GM12878 (cell line): ENCODE data around the gene CDH4. TPM values are rescaled to one million over a fixed set of nuclear protein-coding genes. Genes with fewer than 3 reads are reported as not detected.

Experiments
- ATAC-seq: fragments of 200-7000 bp; cut with Tn5 transposase; 3 replicates; pipeline ENCODE4 v1.9.1; 2020; ENCODE audit warnings: mild to moderate bottlenecking, moderate library complexity
- BruUV-seq: library from RNA; stranded (reverse); fragments of 400-500 nt; replicated peaks from 2 replicates; lab custom pipeline; 2021; lab: Mats Ljungman, UMichigan
- CTCF ChIA-PET: fragments of 300-600 bp; sonication (Branson Sonifier 250); formaldehyde crosslinking; extraction: SDS; loops from one replicate; lab custom pipeline; 2021; ENCODE audit warnings: inconsistent platforms; lab: Yijun Ruan, JAX
- POLR2A ChIA-PET: fragments of 350-600 bp; formaldehyde crosslinking; extraction: SDS; loops from one replicate; lab custom pipeline; 2021; ENCODE audit warnings: inconsistent platforms; lab: Charles Lee
- RAD21 ChIA-PET: fragments of 300-600 bp; sonication (Branson Sonifier 250); formaldehyde crosslinking; loops from one replicate; lab custom pipeline; 2023; ENCODE audit warnings: antibody characterized with exemption; ENCODE audit not compliant: unreplicated experiment; lab: Charles Lee
- SMC1A ChIA-PET: fragments of 300-600 bp; sonication (Branson Sonifier 250); formaldehyde crosslinking; loops from one replicate; lab custom pipeline; 2023; ENCODE audit not compliant: unreplicated experiment, uncharacterized antibody; lab: Charles Lee
- DNase-seq: peaks from one replicate; pipeline ENCODE4 v3.0.0-alpha.2; 2011; ENCODE audit warnings: low read depth, low spot score
- FAIRE-seq: peaks from 3 replicates; lab custom pipeline; 2011; peaks lifted over from hg19 to GRCh38; lab: Jason Lieb, UNC
- H2AFZ ChIP-seq: 2 replicates; pipeline ENCODE4 v1.6.0; 2011; ENCODE audit warnings: low read depth, low read length, control low read depth; ENCODE audit not compliant: control insufficient read depth
- H3K27ac ChIP-seq: 2 replicates; pipeline ENCODE4 v1.5.1; 2011; ENCODE audit warnings: control low read depth; ENCODE audit not compliant: control insufficient read depth, insufficient read depth
- H3K27me3 ChIP-seq, 2 experiments: replicated peaks in 1 of 2; 2 replicates each; pipeline versions ENCODE4 v1.6.0 to v1.6.1; 2011; ENCODE audit warnings: low read length in 1 of 2; ENCODE audit not compliant: control insufficient read depth in 2 of 2, insufficient read depth in 2 of 2
- H3K36me3 ChIP-seq, 2 experiments: 2 replicates each; pipeline ENCODE4 v1.5.1; 2011; ENCODE audit warnings: low read length in 1 of 2; ENCODE audit not compliant: control insufficient read depth in 2 of 2, insufficient read depth in 2 of 2
- H3K4me1 ChIP-seq: 2 replicates; pipeline ENCODE4 v1.6.1; 2011; ENCODE audit warnings: mild to moderate bottlenecking, low read length, moderate library complexity, mixed read lengths; ENCODE audit not compliant: control insufficient read depth, insufficient read depth
- H3K4me2 ChIP-seq: 2 replicates; pipeline ENCODE4 v1.6.0; 2011; ENCODE audit warnings: control low read depth; ENCODE audit not compliant: control insufficient read depth, insufficient read depth
- H3K4me3 ChIP-seq: fragments of 200-600 bp; sonication (generic); 2 replicates; pipeline ENCODE4 v1.5.1; 2016
- H3K79me2 ChIP-seq: 2 replicates; pipeline ENCODE4 v1.6.0; 2011; ENCODE audit warnings: low read length; ENCODE audit not compliant: control insufficient read depth, insufficient read depth
- H3K9ac ChIP-seq: 2 replicates; pipeline ENCODE4 v1.8.0; 2011; ENCODE audit warnings: low read length, control low read depth, mixed read lengths; ENCODE audit not compliant: control insufficient read depth, insufficient read depth
- H3K9me3 ChIP-seq: replicated peaks from 3 replicates; pipeline ENCODE4 v1.5.1; 2011; ENCODE audit warnings: mild to moderate bottlenecking, low read length; ENCODE audit not compliant: control insufficient read depth, insufficient read depth
- H4K20me1 ChIP-seq: 2 replicates; pipeline ENCODE4 v1.6.0; 2011; ENCODE audit not compliant: control insufficient read depth, insufficient read depth
- BRCA1 ChIP-seq: IDR thresholded peaks from 2 replicates; pipeline ENCODE4 v1.6.1; 2011; ENCODE audit warnings: low read depth, low read length, improper control_type of control experiment
- FOXK2 ChIP-seq: fragments of 450-650 bp; IDR thresholded peaks from 2 replicates; pipeline ENCODE4 v1.6.1; 2017; ENCODE audit warnings: mild to moderate bottlenecking, moderate library complexity
- USF2 ChIP-seq: IDR thresholded peaks from 2 replicates; pipeline ENCODE4 v1.6.1; 2011; ENCODE audit warnings: low read depth, low read length, improper control_type of control experiment, borderline replicate concordance
- WGBS: methylation state at CpG from one replicate; pipeline ENCODE4 v1.1.6; 2016; ENCODE audit warnings: low lambda C conversion rate; ENCODE audit not compliant: insufficient replicate concordance, insufficient coverage; ENCODE audit errors: missing lambda C conversion rate; 5-methylcytosine and 5-hydroxymethylcytosine counted together
- in situ Hi-C: fragments of 300-500 bp; cut with MboI; formaldehyde crosslinking; loops from 9 replicates; pipeline ENCODE4 v1.14.3; 2018; ENCODE audit warnings: mixed read lengths
- intact Hi-C: fragments of 100-400 bp; cut with micrococcal nuclease; formaldehyde crosslinking; loops from one replicate; pipeline ENCODE4 v1.14.2; 2022; ENCODE audit not compliant: unreplicated experiment
- polyA plus RNA-seq, 11 experiments: library from polyadenylated mRNA; depleted of rRNA in 4 of 11; unstranded in 6 of 11; stranded (reverse) in 5 of 11; fragments of >200 nt; fragmentation: Nextera tagmentation in 4 of 11; fragmentation: Illumina TruSeq in 1 of 11; extraction: Ambion mirVana in 4 of 11; extraction: Trizol in 1 of 11; gene quantifications; 1 replicate in 1 of 11; 2 replicates in 10 of 11; pipeline versions ENCODE4 v1.2.1 to v1.2.3, GENCODE V29; 2011 to 2016; ENCODE audit warnings: inconsistent platforms in 2 of 11, missing spikeins in 2 of 11, low read depth in 1 of 11
- total RNA-seq, 4 experiments: library from RNA; depleted of rRNA in 3 of 4; stranded (reverse); fragments of >200 nt in 3 of 4; fragmentation: Illumina TruSeq in 1 of 4; extraction: Trizol in 1 of 4; gene quantifications; 2 replicates each; pipeline versions ENCODE4 v1.2.1 to v1.2.3, GENCODE V29; 2013 to 2021
- TF ChIP-seq, protein P1 (sequence below), 3 experiments: IDR thresholded peaks in 2 of 3; conservative IDR thresholded peaks in 1 of 3; 2 replicates each; pipeline ENCODE4 v1.5.1; 2011; ENCODE audit warnings: low read depth in 3 of 3, low read length in 3 of 3, mild to moderate bottlenecking in 3 of 3, control low read depth in 2 of 3, moderate library complexity in 2 of 3, inconsistent platforms in 1 of 3, mixed read lengths in 1 of 3; ENCODE audit not compliant: control insufficient read depth in 2 of 3, insufficient read depth in 1 of 3; ENCODE audit errors: extremely low read depth in 1 of 3

CDH4 gene
- total and polyA plus RNA-seq, 10 of the 15 experiments (the other 5 are each of a cell fraction or from before 2014, with no cell fraction given) = not detected

DNA sequence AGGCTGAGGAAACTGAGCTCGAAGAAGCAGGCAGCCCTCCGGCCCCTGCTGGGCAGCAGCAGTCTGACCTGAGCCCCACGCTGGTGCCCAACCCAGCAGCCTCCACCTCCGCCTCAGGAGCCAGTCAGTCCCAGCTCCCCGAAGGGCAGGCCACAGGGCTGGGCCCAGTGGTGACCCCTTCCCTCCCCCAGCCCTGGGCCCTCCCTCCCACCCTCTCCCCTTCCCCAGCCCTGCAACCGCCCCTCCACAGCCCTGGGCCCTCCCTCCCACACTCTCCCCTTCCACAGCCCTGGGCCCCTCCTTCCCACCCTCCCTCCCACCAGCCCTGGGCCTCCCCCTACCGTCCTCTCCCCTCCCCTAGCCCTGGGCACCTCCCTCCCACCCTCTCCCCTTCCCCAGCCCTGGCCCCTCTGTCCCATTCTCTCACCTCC is 698.6 kb downstream of the CDH4 start:
- H4K20me1 ChIP-seq = no peaks in the 10 kb centered on the region
- no peak overlapping the region for H3K9ac ChIP-seq
- RAD21 ChIA-PET = no interaction called here
- WGBS = 41% methylated on average over 5 of the region's 7 CpGs
- no peak for FAIRE-seq
- no peak for TF ChIP-seq USF2
- no peak for TF ChIP-seq FOXK2
- TF ChIP-seq BRCA1 = no peak
- TF ChIP-seq, protein P1, sequence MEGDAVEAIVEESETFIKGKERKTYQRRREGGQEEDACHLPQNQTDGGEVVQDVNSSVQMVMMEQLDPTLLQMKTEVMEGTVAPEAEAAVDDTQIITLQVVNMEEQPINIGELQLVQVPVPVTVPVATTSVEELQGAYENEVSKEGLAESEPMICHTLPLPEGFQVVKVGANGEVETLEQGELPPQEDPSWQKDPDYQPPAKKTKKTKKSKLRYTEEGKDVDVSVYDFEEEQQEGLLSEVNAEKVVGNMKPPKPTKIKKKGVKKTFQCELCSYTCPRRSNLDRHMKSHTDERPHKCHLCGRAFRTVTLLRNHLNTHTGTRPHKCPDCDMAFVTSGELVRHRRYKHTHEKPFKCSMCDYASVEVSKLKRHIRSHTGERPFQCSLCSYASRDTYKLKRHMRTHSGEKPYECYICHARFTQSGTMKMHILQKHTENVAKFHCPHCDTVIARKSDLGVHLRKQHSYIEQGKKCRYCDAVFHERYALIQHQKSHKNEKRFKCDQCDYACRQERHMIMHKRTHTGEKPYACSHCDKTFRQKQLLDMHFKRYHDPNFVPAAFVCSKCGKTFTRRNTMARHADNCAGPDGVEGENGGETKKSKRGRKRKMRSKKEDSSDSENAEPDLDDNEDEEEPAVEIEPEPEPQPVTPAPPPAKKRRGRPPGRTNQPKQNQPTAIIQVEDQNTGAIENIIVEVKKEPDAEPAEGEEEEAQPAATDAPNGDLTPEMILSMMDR (IDR thresholded peaks at IDR 0.05 in 2 of 3, conservative IDR thresholded peaks at IDR 0.05 in 1 of 3; ENCODE audit: control insufficient read depth in 2 of 3, extremely low read depth in 1 of 3, insufficient read depth in 1 of 3, low read depth in 3 of 3, low read length in 3 of 3) = no peak
- POLR2A ChIA-PET = no interaction called here
- H3K27me3 ChIP-seq = no peaks in the 10 kb centered on the region
- intact Hi-C loops (no loop called here), in situ Hi-C loops (no loop called here)
- no peak for DNase-seq
- H3K27ac ChIP-seq = no peak overlapping the region
- no peaks in the 10 kb centered on the region for H3K9me3 ChIP-seq
- no peak overlapping the region for H2AFZ ChIP-seq
- SMC1A ChIA-PET = no interaction called here
- no peaks in the 10 kb centered on the region for H3K79me2 ChIP-seq
- no TSS peak for BruUV-seq
- ATAC-seq = no peak
- no peaks in the 10 kb centered on the region for H3K4me1 ChIP-seq
- no peaks in the 10 kb centered on the region for H3K36me3 ChIP-seq
- CTCF ChIA-PET = no interaction called here
- no peak overlapping the region for H3K4me2 ChIP-seq
- H3K4me3 ChIP-seq = no peak overlapping the region
